Measurements from ENCODE around the gene FAM227A. TPM values are rescaled to one million over a fixed set of nuclear protein-coding genes. Genes with fewer than 3 reads are reported as not detected.

The FAM227A gene
- total and polyA plus RNA-seq, 2 of the 8 experiments (the other 6 are each of a cell fraction or from before 2014, with no cell fraction given), result 2.1 to 3.9 TPM

DNA sequence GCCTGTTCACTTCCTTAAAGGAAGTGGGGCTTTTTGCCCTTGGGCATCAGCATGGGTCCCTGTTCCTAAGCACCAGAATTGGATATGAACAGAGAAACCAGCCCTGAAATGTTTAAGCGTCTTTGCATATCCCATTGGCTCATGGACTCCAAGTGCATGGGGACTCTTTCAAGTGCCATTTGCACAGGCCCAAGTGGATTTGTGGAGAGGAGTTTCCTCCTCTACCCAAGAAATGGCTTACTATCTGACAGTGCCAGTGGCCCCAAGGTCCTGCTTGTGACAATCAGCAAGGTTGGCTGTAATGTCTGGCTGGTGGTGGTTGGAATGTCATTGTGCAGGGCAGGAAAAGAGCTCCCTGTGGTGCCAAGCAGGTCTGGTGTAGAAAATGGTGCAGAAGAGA is 29.6 kb upstream of the FAM227A start:
- H3K27ac ChIP-seq (ENCODE audit: low read depth, low read length), result no peak overlapping the region
- peak overlapping the region; percentile 53; the same call in 1 of the 2 replicates for H4K8ac ChIP-seq (ENCODE audit: extremely low read depth, insufficient read depth, low read length)
- no peak overlapping the region for H3K4ac ChIP-seq (replicated peaks; ENCODE audit: insufficient read length, low read depth, low read length)
- DNase-seq (ENCODE audit: low read depth in 1 of 2, low spot score in 2 of 2) (no peak), FAIRE-seq (no peak)
- no peak overlapping the region for H2BK120ac ChIP-seq (replicated peaks; ENCODE audit: low read depth, low read length)
- H3K4me2 ChIP-seq (ENCODE audit: insufficient read depth in 1 of 2, low read depth in 2 of 2, low read length in 2 of 2), result no peak overlapping the region
- peaks cover 4% of the 10 kb centered on the region; the same call in 1 of the 2 replicates for H3K79me1 ChIP-seq (ENCODE audit: low read depth, low read length)
- no peak overlapping the region for H3K56ac ChIP-seq (replicated peaks; ENCODE audit: insufficient read length, low read depth, low read length)
- no peak overlapping the region for H2BK5ac ChIP-seq (ENCODE audit: low read depth, low read length)
- no peak overlapping the region for H2BK15ac ChIP-seq (ENCODE audit: low read length)
- H2BK20ac ChIP-seq (ENCODE audit: low read length), result no peak overlapping the region
- H3K27me3 ChIP-seq (replicated peaks in 1 of 4; ENCODE audit: control insufficient read depth in 3 of 4, extremely low read depth in 1 of 4, insufficient read depth in 3 of 4, low read length in 3 of 4), result no peaks in the 10 kb centered on the region
- no peak overlapping the region for H3K9ac ChIP-seq (replicated peaks in 1 of 4; ENCODE audit: extremely low read depth in 1 of 4, low read depth in 3 of 4, low read length in 3 of 4)
- no peak overlapping the region for H3K18ac ChIP-seq (ENCODE audit: extremely low read depth, low read length)
- POLR2A ChIA-PET (ENCODE audit: partially characterized antibody), result interaction anchor here (1.1 to 8.6 kb wide), 3 partner anchors 12 to 20 kb away, joined by 3 to 123 read pairs (median 68); partner anchors contain the start of genes GTPBP1 and JOSD1
- no peak overlapping the region for H2BK12ac ChIP-seq (ENCODE audit: low read depth, low read length)
- WGBS, 2 experiments (ENCODE audit: extremely low coverage in 1 of 2, insufficient coverage in 1 of 2, insufficient read length in 1 of 2, insufficient replicate concordance in 2 of 2, low coverage in 1 of 2, low lambda C conversion rate in 2 of 2, missing lambda C conversion rate in 1 of 2), result 100% methylated on average over 1 of the region's 1 CpG; no CpG with 5 or more reads in 1 of the 2 experiments
- H3K14ac ChIP-seq (ENCODE audit: insufficient read length), result no peak overlapping the region
- no peak overlapping the region for H2AK5ac ChIP-seq (ENCODE audit: low read depth, low read length)
- H4K5ac ChIP-seq (ENCODE audit: insufficient read length, low read depth, low read length), result no peak overlapping the region
- H3K4me3 ChIP-seq (ENCODE audit: extremely low read depth in 1 of 4, insufficient read depth in 2 of 4, low read depth in 3 of 4, low read length in 4 of 4), result no peak overlapping the region
- peaks cover 0 to 3% (median 1%) of the 10 kb centered on the region in 4 experiments; a peak in 3 of 7 replicates for H3K4me1 ChIP-seq (replicated peaks in 1 of 4; ENCODE audit: control insufficient read depth in 3 of 4, insufficient read depth in 4 of 4, low read length in 3 of 4)
- H3K36me3 ChIP-seq (ENCODE audit: control insufficient read depth in 2 of 4, insufficient read depth in 4 of 4, low read length in 3 of 4), result peaks cover 15 to 49% (median 27%) of the 10 kb centered on the region in 4 experiments
- peaks cover 5 to 8% of the 10 kb centered on the region in 2 experiments; a peak in 3 of 4 replicates for H3K9me3 ChIP-seq (ENCODE audit: insufficient read depth in 2 of 2, low read depth in 1 of 2, low read length in 1 of 2)
- peaks cover 6 to 7% of the 10 kb centered on the region in 2 experiments for H4K20me1 ChIP-seq (replicated peaks in 1 of 2; ENCODE audit: control insufficient read depth in 1 of 2, insufficient read depth in 2 of 2, low read length in 2 of 2)
- H3K23me2 ChIP-seq (ENCODE audit: low read depth, low read length), result peaks cover 6% of the 10 kb centered on the region
- H4K91ac ChIP-seq (replicated peaks; ENCODE audit: insufficient read length, low read length), result no peak overlapping the region
- H3K79me2 ChIP-seq (ENCODE audit: control insufficient read depth in 1 of 2, insufficient read depth in 2 of 2, low read length in 2 of 2), result peaks cover 7 to 12% of the 10 kb centered on the region in 2 experiments; a peak in 3 of 4 replicates
- no peak overlapping the region for H3K23ac ChIP-seq (ENCODE audit: insufficient read length)
- no peak overlapping the region for H2AFZ ChIP-seq (ENCODE audit: low read length)
- CTCF ChIA-PET (ENCODE audit: partially characterized antibody), result no interaction called here
- TF ChIP-seq EP300 (IDR thresholded peaks at IDR 0.05; ENCODE audit: borderline replicate concordance in 1 of 2, low read depth in 2 of 2, low read length in 2 of 2), result no peak
- no peak for TF ChIP-seq CHD1 (IDR thresholded peaks at IDR 0.05; ENCODE audit: low read depth, low read length)
